CD14-positive monocyte (primary cell): ENCODE data around the gene CYRIA. TPM values are rescaled to one million over a fixed set of nuclear protein-coding genes. Genes with fewer than 3 reads are reported as not detected.
A peak's percentile ranks its signal among the peaks of the same experiment; 100 is the strongest.

Source experiments
- DNase-seq, 3 donors: peaks; one replicate each; pipeline ENCODE4 v3.0.0-alpha.2; 2011 to 2022
- H2AFZ ChIP-seq: 2 replicates; pipeline ENCODE4 v1.6.0; 2012; ENCODE audit warnings: mild to moderate bottlenecking, low read depth, low read length, inconsistent platforms; ENCODE audit not compliant: insufficient read depth, poor library complexity, severe bottlenecking
- H3K27ac ChIP-seq, 2 donors: 1 replicate in 1 of 2; 2 replicates in 1 of 2; pipeline ENCODE4 v1.5.1; 2012 to 2013; ENCODE audit warnings: low read length in 2 of 2, control low read depth in 1 of 2, inconsistent platforms in 1 of 2, low read depth in 1 of 2, mild to moderate bottlenecking in 1 of 2
- H3K27me3 ChIP-seq, 2 donors: one replicate each; pipeline versions ENCODE4 v1.6.0 to v1.6.1; 2011 to 2013; ENCODE audit warnings: low read length in 2 of 2; ENCODE audit not compliant: control insufficient read depth in 2 of 2, insufficient read depth in 2 of 2
- H3K36me3 ChIP-seq, 2 donors: replicated peaks in 1 of 2; 1 replicate in 1 of 2; 2 replicates in 1 of 2; pipeline versions ENCODE4 v1.5.1 to v1.6.1; 2012 to 2013; ENCODE audit warnings: low read length in 2 of 2, control low read depth in 1 of 2, inconsistent platforms in 1 of 2, mild to moderate bottlenecking in 1 of 2; ENCODE audit not compliant: insufficient read depth in 2 of 2, control insufficient read depth in 1 of 2
- H3K4me1 ChIP-seq, 2 donors: 1 replicate in 1 of 2; 2 replicates in 1 of 2; pipeline versions ENCODE4 v1.5.1 to v1.6.1; 2012 to 2013; ENCODE audit warnings: low read length in 2 of 2, control low read depth in 1 of 2, inconsistent platforms in 1 of 2, mild to moderate bottlenecking in 1 of 2, moderate library complexity in 1 of 2; ENCODE audit not compliant: insufficient read depth in 2 of 2, control insufficient read depth in 1 of 2
- H3K4me2 ChIP-seq: replicated peaks from 2 replicates; pipeline ENCODE3; 2012; ENCODE audit warnings: low read length, moderate library complexity, mild to moderate bottlenecking; ENCODE audit not compliant: poor library complexity, severe bottlenecking; ENCODE audit errors: extremely low read depth
- H3K4me3 ChIP-seq, 3 experiments: fragments of 200-600 bp in 1 of 3; sonication (generic) in 1 of 3; replicated peaks in 1 of 3; 1 replicate in 2 of 3; 2 replicates in 1 of 3; pipeline ENCODE4 v1.5.1; 2011 to 2013; ENCODE audit warnings: low read length in 3 of 3, mild to moderate bottlenecking in 3 of 3, control low read depth in 2 of 3, low read depth in 2 of 3, inconsistent platforms in 1 of 3, moderate library complexity in 1 of 3
- H3K79me2 ChIP-seq: 2 replicates; pipeline ENCODE4 v1.6.0; 2012; ENCODE audit warnings: mild to moderate bottlenecking, control low read depth, inconsistent platforms, low read length, moderate library complexity; ENCODE audit not compliant: insufficient read depth
- H3K9ac ChIP-seq: 2 replicates; pipeline ENCODE4 v1.6.0; 2017; ENCODE audit warnings: low read length, mild to moderate bottlenecking; ENCODE audit not compliant: insufficient read depth, poor library complexity, severe bottlenecking
- H3K9me3 ChIP-seq, 2 donors: replicated peaks in 1 of 2; 1 replicate in 1 of 2; 2 replicates in 1 of 2; pipeline versions ENCODE4 v1.5.1 to v1.6.1; 2012 to 2013; ENCODE audit warnings: low read length in 2 of 2, control low read depth in 1 of 2; ENCODE audit not compliant: control insufficient read depth in 1 of 2, insufficient read depth in 1 of 2
- H4K20me1 ChIP-seq: 2 replicates; pipeline ENCODE4 v1.6.0; 2012; ENCODE audit warnings: mild to moderate bottlenecking, low read length, control low read depth, moderate library complexity; ENCODE audit not compliant: insufficient read depth
- H3K27ac Mint-ChIP-seq, 7 donors: one replicate each; pipeline ENCODE4 v1.8.0; 2020; ENCODE audit warnings: mild to moderate bottlenecking in 7 of 7, mixed read lengths in 7 of 7, moderate library complexity in 6 of 7, inconsistent platforms in 2 of 7
- H3K27me3 Mint-ChIP-seq, 3 donors: one replicate each; pipeline ENCODE4 v1.8.0; 2021 to 2022; ENCODE audit warnings: low read depth in 3 of 3, mild to moderate bottlenecking in 3 of 3, mixed read lengths in 3 of 3, moderate library complexity in 3 of 3, inconsistent platforms in 1 of 3
- H3K36me3 Mint-ChIP-seq, 2 donors: one replicate each; pipeline ENCODE4 v1.8.0; 2020; ENCODE audit warnings: mixed read lengths in 2 of 2, inconsistent platforms in 1 of 2, mild to moderate bottlenecking in 1 of 2
- H3K4me1 Mint-ChIP-seq: one replicate; pipeline ENCODE4 v1.8.0; 2020; ENCODE audit warnings: mild to moderate bottlenecking, mixed read lengths
- H3K4me3 Mint-ChIP-seq, 2 donors: one replicate each; pipeline ENCODE4 v1.8.0; 2020; ENCODE audit warnings: mild to moderate bottlenecking in 2 of 2, mixed read lengths in 2 of 2, moderate library complexity in 1 of 2
- H3K9me3 Mint-ChIP-seq, 7 donors: one replicate each; pipeline ENCODE4 v1.8.0; 2020 to 2022; ENCODE audit warnings: mixed read lengths in 7 of 7, mild to moderate bottlenecking in 6 of 7, moderate library complexity in 6 of 7, inconsistent platforms in 2 of 7
- WGBS: methylation state at CpG from one replicate; pipeline ENCODE4 v1.1.5; 2013; ENCODE audit warnings: missing lambda C conversion rate; ENCODE audit not compliant: insufficient coverage; 5-methylcytosine and 5-hydroxymethylcytosine counted together
- intact Hi-C, 2 donors: fragments of 100-400 bp; cut with micrococcal nuclease; formaldehyde crosslinking; loops; one replicate each; pipeline versions ENCODE4 v1.15.0 to v1.15.1; 2023
- polyA plus RNA-seq, 3 donors: library from polyadenylated mRNA; depleted of rRNA in 1 of 3; unstranded in 2 of 3; stranded (reverse) in 1 of 3; fragments of 300-500 nt in 2 of 3; fragments of >200 nt in 1 of 3; fragmentation: Illumina TruSeq in 2 of 3; gene quantifications; 1 replicate in 2 of 3; 2 replicates in 1 of 3; pipeline ENCODE4 v1.2.3, GENCODE V29; 2012 to 2021
- TF ChIP-seq, protein P1 (sequence below): fragments of 200-600 bp; IDR thresholded peaks from one replicate; pipeline ENCODE4 v1.8.0; 2022; ENCODE audit warnings: antibody characterized with exemption, mild to moderate bottlenecking

The CYRIA gene
- polyA plus RNA-seq, 3 donors: 55.9 to 101 (median 72.4) TPM

GRCh38 chr2:16687955-16688354 lies 22.3 kb upstream of the CYRIA start:
- Histone ChIP-seq H3K9ac (no peak overlapping the region), H3K4me1 (peaks cover 14 to 15% of the 10 kb centered on the region in 2 donors), H4K20me1 (no peaks in the 10 kb centered on the region), H3K4me3 (peak overlapping the region in 1 of 3 experiments; percentile 49), H3K9me3 (no peaks in the 10 kb centered on the region), H3K79me2 (no peaks in the 10 kb centered on the region), H3K4me2 (peak overlapping the region; percentile 69), H3K27me3 (no peaks in the 10 kb centered on the region), H2AFZ (peak overlapping the region; percentile 49), H3K36me3 (no peaks in the 10 kb centered on the region), H3K27ac (peak overlapping the region in 1 of 2 donors; percentile 44)
- Mint-ChIP-seq H3K27ac (peak overlapping the region; percentile 1 to 84 (median 43)), H3K4me1 (peaks cover 19% of the 10 kb centered on the region), H3K27me3 (peaks cover 0 to 4% (median 3%) of the 10 kb centered on the region in 3 donors), H3K4me3 (peak overlapping the region; percentile 13 to 87), H3K36me3 (peaks cover 0 to 2% of the 10 kb centered on the region in 2 donors), H3K9me3 (peaks cover 0 to 5% (median 0%) of the 10 kb centered on the region in 7 donors)
- DNase-seq: peak; percentile 21 to 41 (median 38)
- WGBS: 8% methylated on average over 3 of the region's 4 CpGs
- TF ChIP-seq, protein P1, sequence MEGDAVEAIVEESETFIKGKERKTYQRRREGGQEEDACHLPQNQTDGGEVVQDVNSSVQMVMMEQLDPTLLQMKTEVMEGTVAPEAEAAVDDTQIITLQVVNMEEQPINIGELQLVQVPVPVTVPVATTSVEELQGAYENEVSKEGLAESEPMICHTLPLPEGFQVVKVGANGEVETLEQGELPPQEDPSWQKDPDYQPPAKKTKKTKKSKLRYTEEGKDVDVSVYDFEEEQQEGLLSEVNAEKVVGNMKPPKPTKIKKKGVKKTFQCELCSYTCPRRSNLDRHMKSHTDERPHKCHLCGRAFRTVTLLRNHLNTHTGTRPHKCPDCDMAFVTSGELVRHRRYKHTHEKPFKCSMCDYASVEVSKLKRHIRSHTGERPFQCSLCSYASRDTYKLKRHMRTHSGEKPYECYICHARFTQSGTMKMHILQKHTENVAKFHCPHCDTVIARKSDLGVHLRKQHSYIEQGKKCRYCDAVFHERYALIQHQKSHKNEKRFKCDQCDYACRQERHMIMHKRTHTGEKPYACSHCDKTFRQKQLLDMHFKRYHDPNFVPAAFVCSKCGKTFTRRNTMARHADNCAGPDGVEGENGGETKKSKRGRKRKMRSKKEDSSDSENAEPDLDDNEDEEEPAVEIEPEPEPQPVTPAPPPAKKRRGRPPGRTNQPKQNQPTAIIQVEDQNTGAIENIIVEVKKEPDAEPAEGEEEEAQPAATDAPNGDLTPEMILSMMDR: no peak
- intact Hi-C loops: no loop called here

- H3K27ac ChIP-seq: no peak overlapping the region
- no peak overlapping the region for H2AFZ ChIP-seq
- peaks cover 0 to 3% (median under 1%) of the 10 kb centered on the region in 3 donors for H3K27me3 Mint-ChIP-seq
- H3K4me2 ChIP-seq: no peak overlapping the region
- H3K4me3 ChIP-seq: no peak overlapping the region
- H3K4me3 Mint-ChIP-seq: no peak overlapping the region
- no peaks in the 10 kb centered on the region for H3K27me3 ChIP-seq
- H4K20me1 ChIP-seq: no peaks in the 10 kb centered on the region
- peaks cover 0 to 7% (median 0%) of the 10 kb centered on the region in 7 donors for H3K9me3 Mint-ChIP-seq
- H3K36me3 ChIP-seq: no peaks in the 10 kb centered on the region
- intact Hi-C loops: no loop called here
- peaks cover 0 to 2% of the 10 kb centered on the region in 2 donors for H3K36me3 Mint-ChIP-seq
- peaks cover 14 to 15% of the 10 kb centered on the region in 2 donors for H3K4me1 ChIP-seq
- WGBS: 100% methylated on average over 1 of the region's 1 CpG
- H3K4me1 Mint-ChIP-seq: peaks cover 19% of the 10 kb centered on the region
- H3K9ac ChIP-seq: no peak overlapping the region
- no peak for DNase-seq
- no peaks in the 10 kb centered on the region for H3K9me3 ChIP-seq
- TF ChIP-seq, protein P1: no peak
- no peaks in the 10 kb centered on the region for H3K79me2 ChIP-seq
- no peak overlapping the region for H3K27ac Mint-ChIP-seq
These were observed 21.6 kb upstream of the CYRIA start for GRCh38 chr2:16687222-16687621.
